GM21576 (cell line): ENCODE results near the gene GPR146.

ENCODE experiments used
- ATAC-seq: cut with Tn5 transposase; IDR thresholded peaks from one replicate; pipeline ENCODE4 v1.9.1; 2021; ENCODE audit warnings: mild to moderate bottlenecking, moderate library complexity; ENCODE audit not compliant: unreplicated experiment

Gene GPR146

GRCh38 chr7:1103789-1104515, 59.6 kb downstream of the GPR146 start:
- no peak for ATAC-seq

- no peak for ATAC-seq
These were observed 60.3 kb downstream of the GPR146 start for GRCh38 chr7:1104516-1105179.

GRCh38 chr7:1105189-1105588, 60.8 kb downstream of the GPR146 start:
- ATAC-seq, result peak; percentile 43

- ATAC-seq, result no peak
These were observed 61.9 kb downstream of the GPR146 start for GRCh38 chr7:1106063-1106792.

- ATAC-seq, result no peak
These were observed 62.6 kb downstream of the GPR146 start for GRCh38 chr7:1106793-1107421.

- ATAC-seq, result no peak
These were observed 64.0 kb downstream of the GPR146 start for GRCh38 chr7:1108264-1108920.
